PC-3 (cell line): Measurements from ENCODE around the gene ACLY. TPM values are rescaled to one million over a fixed set of nuclear protein-coding genes. Genes with fewer than 3 reads are reported as not detected.
A peak's percentile ranks its signal among the peaks of the same experiment; 100 is the strongest.
"Not testable (repeated sequence)": the region's sequence is repeated elsewhere in the genome, so short reads cannot be mapped to it uniquely, and the experiment has no call there.

ENCODE experiments used
- ATAC-seq: fragments of 200-7000 bp; cut with Tn5 transposase; 2 replicates; pipeline ENCODE4 v1.9.1; 2020; ENCODE audit warnings: mild to moderate bottlenecking, moderate library complexity
- BruUV-seq: library from RNA; stranded (reverse); fragments of 400-500 nt; replicated peaks from 2 replicates; lab custom pipeline; 2021; lab: Mats Ljungman, UMichigan
- CTCF ChIA-PET: fragments of 300-600 bp; sonication (Branson Sonifier 250); formaldehyde crosslinking; loops from one replicate; lab custom pipeline; 2022; ENCODE audit warnings: antibody characterized with exemption; lab: Charles Lee
- POLR2A ChIA-PET: fragments of 300-600 bp; sonication (Branson Sonifier 250); formaldehyde crosslinking; loops from one replicate; lab custom pipeline; 2022; ENCODE audit warnings: antibody characterized with exemption; ENCODE audit not compliant: unreplicated experiment; lab: Charles Lee
- DNase-seq: peaks from one replicate; pipeline ENCODE4 v3.0.0-alpha.2; 2015
- H2AFZ ChIP-seq: fragments of 300-600 bp; sonication (generic); 2 replicates; pipeline ENCODE4 v1.6.0; 2016; ENCODE audit warnings: antibody characterized with exemption, low read length
- H3F3A ChIP-seq: fragments of 300-600 bp; sonication (generic); one replicate; pipeline ENCODE4 v1.6.0; 2017; ENCODE audit warnings: antibody characterized with exemption, low read length, control low read depth, mild to moderate bottlenecking; ENCODE audit not compliant: unreplicated experiment
- H3K27ac ChIP-seq: fragments of 300-600 bp; sonication (generic); 2 replicates; pipeline ENCODE4 v1.5.1; 2016; ENCODE audit warnings: mild to moderate bottlenecking, low read length
- H3K27me3 ChIP-seq: fragments of 300-600 bp; sonication (generic); 2 replicates; pipeline ENCODE4 v1.6.1; 2016; ENCODE audit warnings: low read length, mixed read lengths
- H3K36me3 ChIP-seq: fragments of 300-600 bp; sonication (generic); 2 replicates; pipeline ENCODE4 v1.6.1; 2016; ENCODE audit warnings: low read depth, mixed run types, low read length, mixed read lengths
- H3K4me1 ChIP-seq: fragments of 300-600 bp; sonication (generic); 2 replicates; pipeline ENCODE4 v1.5.1; 2016; ENCODE audit warnings: low read length; ENCODE audit not compliant: insufficient read depth
- H3K4me2 ChIP-seq: fragments of 300-600 bp; sonication (generic); 2 replicates; pipeline ENCODE4 v1.6.0; 2016; ENCODE audit warnings: low read length
- H3K4me3 ChIP-seq: fragments of 300-600 bp; sonication (generic); 2 replicates; pipeline ENCODE4 v1.5.1; 2016; ENCODE audit warnings: mild to moderate bottlenecking, low read length, mixed read lengths
- H3K79me2 ChIP-seq: fragments of 300-600 bp; sonication (generic); 2 replicates; pipeline ENCODE4 v1.6.1; 2017; ENCODE audit warnings: low read length, mixed read lengths
- H3K9ac ChIP-seq: fragments of 300-600 bp; sonication (generic); 2 replicates; pipeline ENCODE4 v1.6.0; 2016; ENCODE audit warnings: mild to moderate bottlenecking, low read length
- H3K9me2 ChIP-seq: fragments of 300-600 bp; sonication (generic); replicated peaks from 2 replicates; pipeline ENCODE4 v1.6.1; 2016; ENCODE audit warnings: mixed run types, low read length, mixed read lengths
- H3K9me3 ChIP-seq: fragments of 300-600 bp; sonication (generic); 2 replicates; pipeline ENCODE4 v1.6.1; 2016; ENCODE audit warnings: low read length, mixed read lengths
- H4K20me1 ChIP-seq: fragments of 300-600 bp; sonication (generic); 2 replicates; pipeline ENCODE4 v1.6.1; 2016; ENCODE audit warnings: low read length, mixed read lengths
- CTCF ChIP-seq: fragments of 300-600 bp; sonication (generic); conservative IDR thresholded peaks from 2 replicates; pipeline ENCODE4 v1.5.1; 2017; ENCODE audit warnings: antibody characterized with exemption, low read depth, mild to moderate bottlenecking, low read length
- EZH2 ChIP-seq: fragments of 300-600 bp; sonication (generic); IDR thresholded peaks from one replicate; pipeline ENCODE4 v1.6.1; 2017; ENCODE audit warnings: antibody characterized with exemption, mild to moderate bottlenecking, low read length; ENCODE audit not compliant: unreplicated experiment
- EZH2phosphoT487 ChIP-seq: fragments of 300-600 bp; sonication (generic); IDR thresholded peaks from 2 replicates; pipeline ENCODE4 v1.6.1; 2018; ENCODE audit warnings: mild to moderate bottlenecking, antibody characterized with exemption, low read length, borderline replicate concordance
- intact Hi-C: fragments of 100-400 bp; cut with micrococcal nuclease; formaldehyde crosslinking; loops from 2 replicates; pipeline ENCODE4 v1.9.0; 2023
- total RNA-seq: library from RNA; depleted of rRNA; stranded (reverse); fragments of >200 nt; gene quantifications from 2 replicates; pipeline ENCODE4 v1.2.3, GENCODE V29; 2014

ACLY gene
- total RNA-seq, 1 experiment from 2014 or later, result 114 TPM

- DNase-seq (peak; percentile 55), ATAC-seq (peak; percentile 89)
- Histone ChIP-seq H3K79me2 (peaks cover 15% of the 10 kb centered on the region), H3K9ac (peak within 1 kb of the TSS; percentile 81), H3K4me1 (peaks cover 8% of the 10 kb centered on the region), H3K27me3 (no peaks in the 10 kb centered on the region), H3K9me2 (no peaks in the 10 kb centered on the region), H3K27ac (no peak within 1 kb of the TSS), H3K9me3 (no peaks in the 10 kb centered on the region), H3F3A (no peaks in the 10 kb centered on the region), H3K4me3 (peak within 1 kb of the TSS; percentile 95), H2AFZ (peak within 1 kb of the TSS; percentile 96), H4K20me1 (no peaks in the 10 kb centered on the region), H3K4me2 (peak within 1 kb of the TSS; percentile 96), H3K36me3 (no peaks in the 10 kb centered on the region)
- ChIA-PET CTCF (no interaction called here), POLR2A (no interaction called here)
- TF ChIP-seq EZH2phosphoT487, result no peak
- no peak for TF ChIP-seq EZH2
- no peak for TF ChIP-seq CTCF
- BruUV-seq, result no TSS peak
- intact Hi-C loops, result no loop called here
These were observed 82.8 kb downstream of the ACLY start, which contains the start of gene NT5C3B for GRCh38 chr17:41835800-41836549. NT5C3B (minus strand) TSS chr17:41836232; CDS start chr17:41836193, 39 bp downstream.

DNA sequence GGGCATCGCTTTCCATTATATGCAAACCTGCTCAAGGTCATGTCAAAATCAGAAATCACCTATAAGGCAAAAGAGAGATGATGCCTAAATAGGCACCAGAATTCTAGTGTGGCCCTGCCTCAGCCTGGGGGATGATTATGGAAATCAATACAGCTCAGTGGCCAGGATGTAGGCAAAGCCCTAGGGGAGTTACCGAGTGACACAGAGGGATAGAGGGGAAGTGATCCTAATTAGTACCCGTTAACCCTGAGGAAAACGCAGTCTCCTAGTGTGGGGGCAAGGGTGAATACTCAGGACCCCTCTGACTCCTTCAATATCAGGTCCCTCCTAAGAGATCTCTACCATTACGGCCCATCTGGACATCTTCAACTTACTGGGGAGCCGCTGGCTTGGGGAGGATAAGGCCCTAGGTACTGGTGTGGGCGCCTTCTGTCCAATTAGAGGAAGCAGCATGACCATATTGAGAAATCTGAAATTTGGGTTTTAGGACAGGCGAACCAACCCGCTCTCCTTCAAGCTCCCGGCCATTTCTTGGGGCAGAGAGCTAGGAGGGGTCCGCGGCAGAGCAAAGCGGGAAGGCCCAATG lies 83.4 kb downstream of the ACLY start:
- ATAC-seq, result peak; percentile 49
- Histone ChIP-seq H3K4me2 (peak overlapping the region; percentile 96), H3K36me3 (no peaks in the 10 kb centered on the region), H3K9ac (peak overlapping the region; percentile 81), H3K79me2 (peaks cover 15% of the 10 kb centered on the region), H3K4me1 (peaks cover 8% of the 10 kb centered on the region), H2AFZ (peak overlapping the region; percentile 96), H3K9me2 (no peaks in the 10 kb centered on the region), H3K9me3 (no peaks in the 10 kb centered on the region), H3F3A (no peaks in the 10 kb centered on the region), H3K27me3 (no peaks in the 10 kb centered on the region), H3K4me3 (peak overlapping the region; percentile 95), H3K27ac (no peak overlapping the region), H4K20me1 (no peaks in the 10 kb centered on the region)
- BruUV-seq, result TSS peak; percentile 53
- CTCF ChIA-PET, result no interaction called here
- POLR2A ChIA-PET, result interaction anchor here (0.6 kb wide), 1 partner anchor 14 kb away, joined by 15 read pairs; no protein-coding TSS in a partner anchor
- intact Hi-C loops, result no loop called here
- no peak for DNase-seq
- TF ChIP-seq CTCF (no peak), EZH2 (no peak), EZH2phosphoT487 (no peak)

- ATAC-seq, H3K27ac ChIP-seq, H3K4me3 ChIP-seq, H3K27me3 ChIP-seq, H2AFZ ChIP-seq, H3K4me1 ChIP-seq, H3K9me2 ChIP-seq, H4K20me1 ChIP-seq, POLR2A ChIA-PET, H3K4me2 ChIP-seq, H3K79me2 ChIP-seq, H3K9me3 ChIP-seq, BruUV-seq, H3K36me3 ChIP-seq, H3F3A ChIP-seq, DNase-seq, intact Hi-C loops, CTCF ChIA-PET, H3K9ac ChIP-seq: not testable (repeated sequence)
These were observed 88.8 kb downstream of the ACLY start for GRCh38 chr17:41829961-41830360.
